SK-N-SH treated with all-trans-retinoic acid at 6 μM for 48 hours (cell line): ENCODE results near the gene ING3.

Experiments used
- ARNTL ChIP-seq: fragments of 450-650 bp; formaldehyde crosslinking; IDR thresholded peaks from 2 replicates; pipeline ENCODE4 v1.5.0; 2020; ENCODE audit warnings: low read depth, mild to moderate bottlenecking, moderate library complexity, borderline replicate concordance
- BACH2 ChIP-seq: fragments of 250-450 bp; sonication (Bioruptor Pico); IDR thresholded peaks from 2 replicates; pipeline ENCODE4 v1.9.0; 2021; ENCODE audit warnings: mild to moderate bottlenecking, borderline replicate concordance
- CREB5 ChIP-seq: fragments of 250-450 bp; sonication (Bioruptor Pico); IDR thresholded peaks from 2 replicates; pipeline ENCODE4 v1.5.1; 2020; ENCODE audit warnings: low read depth, mild to moderate bottlenecking, moderate library complexity
- ESRRG ChIP-seq: fragments of 250-450 bp; sonication (Bioruptor Pico); IDR thresholded peaks from 2 replicates; pipeline ENCODE4 v1.6.1; 2021; ENCODE audit warnings: mild to moderate bottlenecking
- OSR1 ChIP-seq: fragments of 250-450 bp; sonication (Bioruptor Pico); IDR thresholded peaks from 2 replicates; pipeline ENCODE4 v1.8.0; 2022; ENCODE audit warnings: moderate library complexity, mild to moderate bottlenecking, inconsistent platforms
- PATZ1 ChIP-seq: fragments of 250-450 bp; sonication (Bioruptor Pico); IDR thresholded peaks from 2 replicates; pipeline ENCODE4 v1.8.0; 2020; ENCODE audit warnings: mild to moderate bottlenecking, moderate library complexity, borderline replicate concordance
- POU6F1 ChIP-seq: fragments of 250-450 bp; sonication (Bioruptor Pico); IDR thresholded peaks from 2 replicates; pipeline ENCODE4 v1.8.0; 2021; ENCODE audit warnings: low read depth, mild to moderate bottlenecking, moderate library complexity, borderline replicate concordance
- PPARA ChIP-seq: fragments of 250-450 bp; sonication (Bioruptor Pico); IDR thresholded peaks from 2 replicates; pipeline ENCODE4 v1.5.0; 2020; ENCODE audit warnings: mild to moderate bottlenecking, borderline replicate concordance
- RARB ChIP-seq: fragments of 250-450 bp; sonication (Bioruptor Pico); IDR thresholded peaks from 2 replicates; pipeline ENCODE4 v1.8.0; 2021; ENCODE audit warnings: mild to moderate bottlenecking, moderate library complexity
- TCF4 ChIP-seq: fragments of 250-450 bp; sonication (Bioruptor Pico); IDR thresholded peaks from 2 replicates; pipeline ENCODE4 v1.8.0; 2021; ENCODE audit warnings: mild to moderate bottlenecking, moderate library complexity, borderline replicate concordance
- ZFP3 ChIP-seq: fragments of 250-450 bp; sonication (Bioruptor Pico); IDR thresholded peaks from 2 replicates; pipeline ENCODE4 v1.5.0; 2020; ENCODE audit warnings: mild to moderate bottlenecking, moderate library complexity
- ZFP30 ChIP-seq: fragments of 450-650 bp; formaldehyde crosslinking; IDR thresholded peaks from 2 replicates; pipeline ENCODE4 v1.5.0; 2022; ENCODE audit warnings: mild to moderate bottlenecking, moderate library complexity
- ZNF70 ChIP-seq: fragments of 450-650 bp; formaldehyde crosslinking; IDR thresholded peaks from 2 replicates; pipeline ENCODE4 v1.5.0; 2020; ENCODE audit warnings: mild to moderate bottlenecking, moderate library complexity
- TF ChIP-seq, protein P1 (sequence below): fragments of 250-450 bp; sonication (Bioruptor Pico); IDR thresholded peaks from 2 replicates; pipeline ENCODE4 v1.5.1; 2021; ENCODE audit warnings: mild to moderate bottlenecking, moderate library complexity

DNA sequence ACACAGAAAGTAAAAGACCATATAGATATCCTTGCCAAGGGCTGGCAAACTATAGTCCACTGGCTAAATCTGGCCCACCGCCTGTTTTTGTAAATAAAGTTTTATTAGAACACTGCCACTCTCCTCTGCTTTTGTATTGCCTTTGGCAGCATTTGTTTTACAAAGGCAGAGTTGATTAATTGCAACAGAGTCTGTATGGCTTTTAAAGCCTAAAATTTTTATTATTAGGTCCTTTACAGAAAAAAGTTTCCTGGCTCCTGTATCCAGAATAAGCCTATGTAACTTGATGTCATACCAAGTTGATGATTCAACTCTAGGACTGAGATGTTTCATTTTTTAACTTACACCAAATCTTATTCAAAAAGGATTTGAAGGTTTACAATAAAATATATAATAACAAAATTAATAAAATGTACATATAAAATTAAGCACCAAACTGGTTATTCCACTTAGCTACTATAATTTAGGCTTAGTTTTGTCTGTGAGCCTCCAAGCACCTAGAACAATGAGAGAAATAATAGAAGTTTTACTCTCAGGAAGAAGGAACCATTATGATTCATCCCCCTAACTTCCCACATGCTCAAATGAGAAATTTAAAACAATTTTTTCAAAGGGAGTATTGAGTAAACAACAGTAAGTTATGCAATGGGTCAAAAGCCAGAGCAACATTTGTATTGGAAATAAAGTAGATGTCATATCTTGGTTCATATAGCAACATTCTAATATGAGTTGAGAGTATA lies 69.8 kb downstream of the ING3 start:
- no peak for TF ChIP-seq ZFP30 (CRISPR knock-in tag)
- TF ChIP-seq CREB5 (CRISPR knock-in tag): no peak
- TF ChIP-seq, protein P1, sequence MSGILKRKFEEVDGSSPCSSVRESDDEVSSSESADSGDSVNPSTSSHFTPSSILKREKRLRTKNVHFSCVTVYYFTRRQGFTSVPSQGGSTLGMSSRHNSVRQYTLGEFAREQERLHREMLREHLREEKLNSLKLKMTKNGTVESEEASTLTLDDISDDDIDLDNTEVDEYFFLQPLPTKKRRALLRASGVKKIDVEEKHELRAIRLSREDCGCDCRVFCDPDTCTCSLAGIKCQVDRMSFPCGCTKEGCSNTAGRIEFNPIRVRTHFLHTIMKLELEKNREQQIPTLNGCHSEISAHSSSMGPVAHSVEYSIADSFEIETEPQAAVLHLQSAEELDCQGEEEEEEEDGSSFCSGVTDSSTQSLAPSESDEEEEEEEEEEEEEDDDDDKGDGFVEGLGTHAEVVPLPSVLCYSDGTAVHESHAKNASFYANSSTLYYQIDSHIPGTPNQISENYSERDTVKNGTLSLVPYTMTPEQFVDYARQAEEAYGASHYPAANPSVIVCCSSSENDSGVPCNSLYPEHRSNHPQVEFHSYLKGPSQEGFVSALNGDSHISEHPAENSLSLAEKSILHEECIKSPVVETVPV (CRISPR knock-in tag): no peak
- no peak for TF ChIP-seq RARB (CRISPR knock-in tag)
- TF ChIP-seq OSR1: no peak
- no peak for TF ChIP-seq BACH2 (CRISPR knock-in tag)
- no peak for TF ChIP-seq PPARA (CRISPR knock-in tag)
- no peak for TF ChIP-seq PATZ1 (CRISPR knock-in tag)
- no peak for TF ChIP-seq ZFP3
- no peak for TF ChIP-seq POU6F1 (CRISPR knock-in tag)
- TF ChIP-seq TCF4 (CRISPR knock-in tag): no peak
- TF ChIP-seq ARNTL: no peak
- no peak for TF ChIP-seq ZNF70
- TF ChIP-seq ESRRG: no peak
